ENCODE measurements around the gene LRMDA. TPM values are rescaled to one million over a fixed set of nuclear protein-coding genes. Genes with fewer than 3 reads are reported as not detected.

The LRMDA gene
- total and polyA plus RNA-seq, 3 experiments from 2014 or later: not detected

DNA sequence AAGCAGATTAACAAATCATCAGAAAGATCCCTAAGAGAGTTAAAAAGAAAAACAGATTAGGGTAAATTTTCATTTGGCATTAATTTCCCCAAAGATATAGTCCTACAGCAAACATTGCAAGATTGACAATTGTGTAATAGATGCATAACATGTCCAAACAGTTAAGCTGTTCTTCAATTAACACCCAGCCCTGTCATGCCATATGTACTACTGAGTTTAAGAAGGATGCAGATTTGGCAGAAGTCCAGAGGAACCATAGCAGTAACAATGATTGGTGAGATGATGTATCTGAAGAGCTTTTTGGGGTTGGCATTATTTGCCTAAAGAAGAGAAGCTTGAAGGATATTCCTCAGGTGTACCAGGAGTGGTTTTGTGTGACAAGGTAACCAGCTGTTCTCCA lies 287.6 kb downstream of the LRMDA start:
- Mint-ChIP-seq H3K4me3 (no peak overlapping the region), H3K4me1 (no peaks in the 10 kb centered on the region), H3K9me3 (no peaks in the 10 kb centered on the region), H3K27me3 (peaks cover 0 to 12% of the 10 kb centered on the region in 2 donors), H3K27ac (no peak overlapping the region), H3K36me3 (no peaks in the 10 kb centered on the region)
- Histone ChIP-seq H3K4me1 (ENCODE audit: insufficient read depth, low read length) (no peaks in the 10 kb centered on the region), H3K36me3 (ENCODE audit: insufficient read depth, low read length) (no peaks in the 10 kb centered on the region), H3K4me3 (ENCODE audit: low read length) (no peak overlapping the region), H3K27ac (ENCODE audit: low read depth, low read length) (no peak overlapping the region), H3K9me3 (ENCODE audit: low read length) (no peaks in the 10 kb centered on the region), H3K27me3 (ENCODE audit: insufficient read depth, low read length, poor library complexity, severe bottlenecking) (no peaks in the 10 kb centered on the region)
- POLR2A ChIA-PET: no interaction called here
- no peak for DNase-seq
- CTCF ChIA-PET: no interaction called here

DNA sequence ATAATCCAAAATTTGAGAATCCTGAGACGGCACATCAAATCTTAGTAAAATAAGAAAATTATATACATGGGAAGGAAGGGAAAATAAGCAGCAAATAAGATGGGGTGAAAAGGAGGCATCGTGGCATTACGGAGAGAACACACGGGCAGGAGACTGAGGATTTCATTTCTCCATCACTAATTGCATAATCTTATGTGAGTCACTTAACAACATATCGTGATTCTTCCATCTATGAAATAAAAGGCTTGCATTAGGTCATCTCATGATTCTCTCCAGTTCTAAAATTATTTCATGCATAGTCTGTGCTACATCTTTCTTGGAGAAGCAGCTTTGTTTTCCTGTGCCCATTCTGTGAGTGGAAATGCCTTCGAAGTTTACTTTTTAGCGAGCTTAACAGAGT lies 288.7 kb downstream of the LRMDA start:
- Histone ChIP-seq H3K27ac (ENCODE audit: low read depth, low read length) (no peak overlapping the region), H3K4me3 (ENCODE audit: low read length) (no peak overlapping the region), H3K4me1 (ENCODE audit: insufficient read depth, low read length) (no peaks in the 10 kb centered on the region), H3K27me3 (ENCODE audit: insufficient read depth, low read length, poor library complexity, severe bottlenecking) (no peaks in the 10 kb centered on the region), H3K36me3 (ENCODE audit: insufficient read depth, low read length) (no peaks in the 10 kb centered on the region), H3K9me3 (ENCODE audit: low read length) (no peaks in the 10 kb centered on the region)
- no peaks in the 10 kb centered on the region for H3K36me3 Mint-ChIP-seq
- no peak for DNase-seq
- peak overlapping the region in 1 of 8 donors; percentile 50 for H3K27ac Mint-ChIP-seq
- CTCF ChIA-PET: no interaction called here
- no peaks in the 10 kb centered on the region for H3K9me3 Mint-ChIP-seq
- H3K4me1 Mint-ChIP-seq: no peaks in the 10 kb centered on the region
- POLR2A ChIA-PET: no interaction called here
- no peak overlapping the region for H3K4me3 Mint-ChIP-seq
- H3K27me3 Mint-ChIP-seq: peaks cover 0 to 5% of the 10 kb centered on the region in 2 donors

DNA sequence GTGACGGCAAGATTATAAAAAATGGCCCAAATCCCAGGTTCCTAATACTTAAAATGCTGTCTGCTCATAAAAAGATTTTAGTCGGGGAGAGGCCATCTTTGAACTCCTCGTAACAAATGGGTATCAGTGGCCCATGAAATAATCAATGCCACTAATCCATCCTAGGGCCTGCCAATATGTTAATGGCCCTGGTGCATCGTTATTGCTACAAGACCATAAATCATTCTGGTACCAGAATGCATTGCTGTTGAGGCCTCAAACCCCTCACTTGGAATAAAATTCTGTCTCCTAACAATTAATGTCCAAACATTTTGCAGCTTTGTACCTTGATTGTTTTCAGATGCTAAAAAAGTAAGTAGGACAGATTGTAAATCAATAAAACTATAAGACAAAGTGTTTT lies 290.6 kb downstream of the LRMDA start:
- Mint-ChIP-seq H3K9me3 (no peaks in the 10 kb centered on the region), H3K4me3 (no peak overlapping the region), H3K27ac (no peak overlapping the region), H3K4me1 (no peaks in the 10 kb centered on the region), H3K27me3 (peaks cover 0 to 2% of the 10 kb centered on the region in 2 donors), H3K36me3 (no peaks in the 10 kb centered on the region)
- no peaks in the 10 kb centered on the region for H3K9me3 ChIP-seq (ENCODE audit: low read length)
- no peak overlapping the region for H3K4me3 ChIP-seq (ENCODE audit: low read length)
- H3K36me3 ChIP-seq (ENCODE audit: insufficient read depth, low read length): no peaks in the 10 kb centered on the region
- no peak overlapping the region for H3K27ac ChIP-seq (ENCODE audit: low read depth, low read length)
- H3K4me1 ChIP-seq (ENCODE audit: insufficient read depth, low read length): no peaks in the 10 kb centered on the region
- CTCF ChIA-PET: no interaction called here
- no peaks in the 10 kb centered on the region for H3K27me3 ChIP-seq (ENCODE audit: insufficient read depth, low read length, poor library complexity, severe bottlenecking)
- POLR2A ChIA-PET: no interaction called here
- no peak for DNase-seq

DNA sequence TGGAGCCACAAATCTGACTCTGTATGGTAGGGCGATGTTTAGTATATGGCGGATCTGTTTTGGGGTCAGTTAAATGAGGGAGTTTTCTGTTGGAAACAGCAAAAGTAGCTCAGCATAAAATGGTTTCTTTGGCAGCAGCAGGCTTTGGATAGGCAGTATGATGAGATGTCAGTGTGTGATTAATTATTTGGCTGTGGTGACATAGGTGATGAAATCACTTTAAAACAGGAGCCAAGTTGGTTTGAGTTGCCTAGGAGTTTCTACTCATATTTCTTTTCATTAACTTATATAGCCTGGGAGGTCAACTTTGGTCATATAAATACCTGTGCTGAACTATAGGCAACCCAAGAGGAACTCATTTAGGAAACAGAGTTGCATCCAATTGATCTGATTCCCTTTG lies 291.2 kb downstream of the LRMDA start:
- peaks cover 0 to 4% of the 10 kb centered on the region in 2 donors for H3K27me3 Mint-ChIP-seq
- no peaks in the 10 kb centered on the region for H3K9me3 ChIP-seq (ENCODE audit: low read length)
- H3K27ac ChIP-seq (ENCODE audit: low read depth, low read length): no peak overlapping the region
- H3K27me3 ChIP-seq (ENCODE audit: insufficient read depth, low read length, poor library complexity, severe bottlenecking): no peaks in the 10 kb centered on the region
- no peaks in the 10 kb centered on the region for H3K4me1 Mint-ChIP-seq
- H3K4me1 ChIP-seq (ENCODE audit: insufficient read depth, low read length): no peaks in the 10 kb centered on the region
- no peaks in the 10 kb centered on the region for H3K36me3 ChIP-seq (ENCODE audit: insufficient read depth, low read length)
- H3K4me3 Mint-ChIP-seq: no peak overlapping the region
- DNase-seq: no peak
- no peak overlapping the region for H3K27ac Mint-ChIP-seq
- H3K4me3 ChIP-seq (ENCODE audit: low read length): no peak overlapping the region
- ChIA-PET CTCF (no interaction called here), POLR2A (no interaction called here)
- H3K9me3 Mint-ChIP-seq: no peaks in the 10 kb centered on the region
- no peaks in the 10 kb centered on the region for H3K36me3 Mint-ChIP-seq

DNA sequence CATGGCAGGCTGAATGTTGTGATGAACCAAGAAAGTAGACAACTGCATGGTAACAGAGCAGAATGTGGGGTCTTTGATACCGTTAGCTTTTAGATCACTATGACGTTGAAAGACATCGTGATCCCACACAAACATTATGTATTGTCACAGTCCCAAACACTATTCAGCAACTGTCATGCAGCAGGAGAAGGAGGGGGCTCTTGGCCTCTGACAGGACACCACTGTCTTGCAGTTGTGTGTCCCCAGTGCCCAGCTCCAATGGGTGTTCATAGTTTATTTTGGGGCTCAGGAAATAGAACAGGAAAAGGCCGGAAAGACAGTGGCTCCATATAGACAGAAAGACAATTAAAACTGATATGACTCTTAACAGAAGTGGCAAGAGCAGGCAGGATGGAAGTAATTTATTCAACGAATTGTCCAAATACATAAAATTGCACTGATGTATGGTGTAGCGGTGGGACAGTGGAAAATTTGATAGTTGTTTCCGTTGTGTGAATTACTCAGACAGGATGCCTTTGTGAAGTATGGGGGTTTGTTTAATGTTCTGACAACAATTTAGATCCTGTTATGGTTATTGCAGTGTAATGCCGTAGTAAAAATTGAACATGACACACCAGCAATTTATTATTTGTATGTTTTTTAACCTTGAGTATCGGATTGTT lies 292.0 kb downstream of the LRMDA start:
- Mint-ChIP-seq H3K4me3 (no peak overlapping the region), H3K36me3 (no peaks in the 10 kb centered on the region), H3K27ac (no peak overlapping the region), H3K4me1 (no peaks in the 10 kb centered on the region), H3K27me3 (peaks cover 0 to 7% of the 10 kb centered on the region in 2 donors), H3K9me3 (no peaks in the 10 kb centered on the region)
- H3K27me3 ChIP-seq (ENCODE audit: insufficient read depth, low read length, poor library complexity, severe bottlenecking): no peaks in the 10 kb centered on the region
- no peak overlapping the region for H3K27ac ChIP-seq (ENCODE audit: low read depth, low read length)
- no peak for DNase-seq
- H3K36me3 ChIP-seq (ENCODE audit: insufficient read depth, low read length): no peaks in the 10 kb centered on the region
- ChIA-PET CTCF (no interaction called here), POLR2A (no interaction called here)
- no peaks in the 10 kb centered on the region for H3K4me1 ChIP-seq (ENCODE audit: insufficient read depth, low read length)
- H3K9me3 ChIP-seq (ENCODE audit: low read length): no peaks in the 10 kb centered on the region
- no peak overlapping the region for H3K4me3 ChIP-seq (ENCODE audit: low read length)

DNA sequence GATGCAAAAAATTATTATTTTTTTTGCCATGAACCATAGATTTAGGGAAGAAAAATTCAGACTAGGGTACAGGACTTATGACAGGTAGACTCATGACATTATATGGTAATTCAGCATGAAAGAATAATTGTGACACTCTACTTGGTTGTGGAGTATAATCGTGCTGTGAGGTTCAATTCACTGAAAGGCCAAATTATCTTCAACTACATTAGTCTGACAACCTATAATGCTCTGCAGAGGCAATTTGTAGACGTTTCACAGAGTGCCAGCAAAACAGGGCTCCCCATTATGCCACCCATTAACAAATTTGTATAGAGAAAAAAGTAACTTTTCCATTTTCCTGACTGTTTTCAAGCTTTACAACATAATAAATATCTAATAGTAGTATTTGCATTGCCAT lies 292.6 kb downstream of the LRMDA start:
- Histone ChIP-seq H3K27ac (ENCODE audit: low read depth, low read length) (no peak overlapping the region), H3K36me3 (ENCODE audit: insufficient read depth, low read length) (no peaks in the 10 kb centered on the region), H3K4me3 (ENCODE audit: low read length) (no peak overlapping the region), H3K27me3 (ENCODE audit: insufficient read depth, low read length, poor library complexity, severe bottlenecking) (no peaks in the 10 kb centered on the region), H3K9me3 (ENCODE audit: low read length) (no peaks in the 10 kb centered on the region), H3K4me1 (ENCODE audit: insufficient read depth, low read length) (no peaks in the 10 kb centered on the region)
- H3K27me3 Mint-ChIP-seq: peaks cover 0 to 13% of the 10 kb centered on the region in 2 donors
- no peaks in the 10 kb centered on the region for H3K4me1 Mint-ChIP-seq
- ChIA-PET CTCF (no interaction called here), POLR2A (no interaction called here)
- no peak for DNase-seq
- H3K4me3 Mint-ChIP-seq: no peak overlapping the region
- no peak overlapping the region for H3K27ac Mint-ChIP-seq
- no peaks in the 10 kb centered on the region for H3K9me3 Mint-ChIP-seq
- H3K36me3 Mint-ChIP-seq: no peaks in the 10 kb centered on the region

DNA sequence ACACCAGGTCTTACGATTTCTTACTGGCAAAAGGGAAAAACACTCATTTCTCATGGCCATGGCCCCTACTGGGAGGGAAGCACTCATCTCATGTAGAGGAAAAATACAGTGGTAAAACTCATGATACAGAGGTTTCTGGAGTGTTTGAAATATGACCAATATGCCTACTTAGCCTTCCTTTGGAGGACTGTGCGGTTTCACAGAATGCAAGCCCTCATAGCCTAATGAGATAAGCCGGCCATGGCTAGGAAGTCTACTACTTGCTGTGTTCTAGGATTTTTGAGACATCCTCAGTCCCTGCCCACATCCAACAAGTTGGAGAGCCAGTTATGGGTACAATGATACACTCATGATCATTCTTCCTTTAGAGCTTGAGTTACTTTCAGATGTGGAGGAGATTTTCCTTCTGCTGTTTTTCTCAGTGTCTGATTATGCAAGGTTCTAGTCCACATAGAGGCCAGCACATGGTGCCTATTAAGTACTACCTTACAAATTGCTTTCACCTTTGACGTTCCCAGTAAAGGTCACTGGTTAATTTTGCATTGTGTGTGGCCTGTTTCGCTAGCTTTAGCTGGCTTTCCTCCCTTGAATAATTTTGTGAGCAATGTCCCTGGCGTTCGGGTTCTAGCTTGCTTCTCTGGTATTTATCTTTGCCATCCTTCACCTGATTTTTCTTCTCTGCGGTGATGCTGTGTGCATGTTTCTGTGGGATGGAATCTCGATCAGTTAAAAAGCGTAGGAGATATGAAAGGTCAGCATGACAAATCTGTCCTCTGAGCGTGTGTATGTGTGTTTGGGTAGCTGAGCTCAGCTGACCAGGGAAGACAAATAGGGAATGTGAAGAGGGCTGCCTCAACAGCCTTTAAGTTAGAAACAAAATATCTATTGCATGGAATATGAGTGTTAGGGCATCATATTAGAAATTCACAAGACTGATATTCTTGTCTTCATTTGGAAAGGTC lies 295.4 kb downstream of the LRMDA start:
- CTCF ChIA-PET: no interaction called here
- H3K9me3 Mint-ChIP-seq: no peaks in the 10 kb centered on the region

DNA sequence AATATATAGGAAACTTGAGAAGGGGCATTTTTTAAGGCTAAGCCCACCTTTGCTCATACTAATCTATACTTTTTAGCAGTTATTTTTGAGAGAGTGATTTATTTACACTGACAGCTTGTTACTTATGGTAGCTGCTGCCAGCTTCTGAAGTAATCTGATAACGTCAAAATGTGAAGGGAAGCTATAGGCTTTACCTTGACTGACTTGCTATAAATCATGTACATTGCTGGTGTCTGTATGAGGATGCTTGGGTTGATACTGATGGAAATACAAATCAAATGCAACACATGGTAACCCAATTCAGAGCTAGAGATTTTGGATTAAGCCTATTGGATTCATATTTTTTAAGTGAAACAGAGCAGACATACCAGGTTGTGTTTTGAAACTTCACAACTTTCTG lies 299.4 kb downstream of the LRMDA start:
- no peak for DNase-seq
- ChIA-PET POLR2A (no interaction called here), CTCF (no interaction called here)
- H3K9me3 Mint-ChIP-seq: no peaks in the 10 kb centered on the region
- Histone ChIP-seq H3K9me3 (ENCODE audit: low read length) (no peaks in the 10 kb centered on the region), H3K36me3 (ENCODE audit: insufficient read depth, low read length) (no peaks in the 10 kb centered on the region), H3K4me1 (ENCODE audit: insufficient read depth, low read length) (no peaks in the 10 kb centered on the region), H3K27ac (ENCODE audit: low read depth, low read length) (no peak overlapping the region), H3K4me3 (ENCODE audit: low read length) (no peak overlapping the region), H3K27me3 (ENCODE audit: insufficient read depth, low read length, poor library complexity, severe bottlenecking) (no peaks in the 10 kb centered on the region)
- peaks cover 5 to 14% of the 10 kb centered on the region in 2 donors for H3K27me3 Mint-ChIP-seq
- H3K27ac Mint-ChIP-seq: no peak overlapping the region
- no peaks in the 10 kb centered on the region for H3K36me3 Mint-ChIP-seq
- no peaks in the 10 kb centered on the region for H3K4me1 Mint-ChIP-seq
- no peak overlapping the region for H3K4me3 Mint-ChIP-seq

More for the DNA sequence above, 295.4 kb downstream of the LRMDA start:
- Histone ChIP-seq H3K4me3 (ENCODE audit: low read length) (no peak overlapping the region), H3K9me3 (ENCODE audit: low read length) (no peaks in the 10 kb centered on the region), H3K4me1 (ENCODE audit: insufficient read depth, low read length) (no peaks in the 10 kb centered on the region), H3K27ac (ENCODE audit: low read depth, low read length) (no peak overlapping the region), H3K36me3 (ENCODE audit: insufficient read depth, low read length) (no peaks in the 10 kb centered on the region), H3K27me3 (ENCODE audit: insufficient read depth, low read length, poor library complexity, severe bottlenecking) (no peaks in the 10 kb centered on the region)
- no peak overlapping the region for H3K27ac Mint-ChIP-seq
- POLR2A ChIA-PET: no interaction called here
- no peaks in the 10 kb centered on the region for H3K4me1 Mint-ChIP-seq
- DNase-seq: no peak
- peaks cover 2 to 14% of the 10 kb centered on the region in 2 donors for H3K27me3 Mint-ChIP-seq
- H3K36me3 Mint-ChIP-seq: no peaks in the 10 kb centered on the region
- H3K4me3 Mint-ChIP-seq: no peak overlapping the region

Measured in CD8-positive, alpha-beta memory T cell (primary cell).